NCI-H2107 treated with DMSO at 0.1 percent for 48 hours (cell line): ENCODE measurements around the gene PICALM.

Experiments
- DNase-seq: peaks from one replicate; lab custom pipeline; 2025; ENCODE audit not compliant: unreplicated experiment; lab: John Stamatoyannopoulos, UW

Gene PICALM

GRCh38 chr11:86052693-86053641, 15.9 kb downstream of the PICALM start:
- DNase-seq: no peak

GRCh38 chr11:86050196-86050709, 18.6 kb downstream of the PICALM start:
- DNase-seq: no peak

- no peak for DNase-seq
These were observed 21.5 kb downstream of the PICALM start for GRCh38 chr11:86047275-86047991.

GRCh38 chr11:86046116-86046515, 22.8 kb downstream of the PICALM start:
- DNase-seq: no peak

- no peak for DNase-seq
These were observed 24.9 kb downstream of the PICALM start for GRCh38 chr11:86043765-86044503.

- peak; percentile 46 for DNase-seq
These were observed 26.9 kb downstream of the PICALM start for GRCh38 chr11:86041975-86042378.

GRCh38 chr11:86040919-86041850, 27.7 kb downstream of the PICALM start:
- peak; percentile 44 for DNase-seq

- DNase-seq: no peak
These were observed 29.8 kb downstream of the PICALM start for GRCh38 chr11:86039094-86039493.

GRCh38 chr11:86037743-86038142, 31.1 kb downstream of the PICALM start:
- DNase-seq: no peak

GRCh38 chr11:86035920-86036319, 33.0 kb downstream of the PICALM start:
- DNase-seq: no peak

- DNase-seq: no peak
These were observed 33.7 kb downstream of the PICALM start for GRCh38 chr11:86035164-86035563.

- DNase-seq: no peak
These were observed 34.2 kb downstream of the PICALM start for GRCh38 chr11:86034710-86035109.

GRCh38 chr11:86021377-86021776, 47.5 kb downstream of the PICALM start:
- DNase-seq: no peak

- DNase-seq: no peak
These were observed 50.6 kb downstream of the PICALM start for GRCh38 chr11:86018249-86018648.

- DNase-seq: no peak
These were observed 52.4 kb downstream of the PICALM start for GRCh38 chr11:86016451-86016850.

- no peak for DNase-seq
These were observed 53.2 kb downstream of the PICALM start for GRCh38 chr11:86015699-86016098.

- DNase-seq: no peak
These were observed 54.7 kb downstream of the PICALM start for GRCh38 chr11:86014221-86014620.

- DNase-seq: no peak
These were observed 55.2 kb downstream of the PICALM start for GRCh38 chr11:86013713-86014112.

GRCh38 chr11:86011175-86011574, 57.7 kb downstream of the PICALM start:
- DNase-seq: no peak

GRCh38 chr11:86003654-86004053, 65.2 kb downstream of the PICALM start:
- no peak for DNase-seq
